NB4 (cell line): ENCODE results near the gene LTB4R.

Source experiments
- MAX ChIP-seq: IDR thresholded peaks from 2 replicates; pipeline ENCODE4 v1.6.1; 2011; ENCODE audit warnings: low read depth, low read length
- MYC ChIP-seq: IDR thresholded peaks from 2 replicates; pipeline ENCODE4 v1.6.1; 2011; ENCODE audit warnings: low read depth, low read length
- POLR2A ChIP-seq: IDR thresholded peaks from 2 replicates; pipeline ENCODE4 v1.6.1; 2011; ENCODE audit warnings: mild to moderate bottlenecking; ENCODE audit not compliant: insufficient read length; ENCODE audit errors: extremely low read depth
- TF ChIP-seq, protein P1 (sequence below): IDR thresholded peaks from one replicate; pipeline ENCODE4 v1.5.1; 2012; ENCODE audit warnings: low read depth, low read length

DNA sequence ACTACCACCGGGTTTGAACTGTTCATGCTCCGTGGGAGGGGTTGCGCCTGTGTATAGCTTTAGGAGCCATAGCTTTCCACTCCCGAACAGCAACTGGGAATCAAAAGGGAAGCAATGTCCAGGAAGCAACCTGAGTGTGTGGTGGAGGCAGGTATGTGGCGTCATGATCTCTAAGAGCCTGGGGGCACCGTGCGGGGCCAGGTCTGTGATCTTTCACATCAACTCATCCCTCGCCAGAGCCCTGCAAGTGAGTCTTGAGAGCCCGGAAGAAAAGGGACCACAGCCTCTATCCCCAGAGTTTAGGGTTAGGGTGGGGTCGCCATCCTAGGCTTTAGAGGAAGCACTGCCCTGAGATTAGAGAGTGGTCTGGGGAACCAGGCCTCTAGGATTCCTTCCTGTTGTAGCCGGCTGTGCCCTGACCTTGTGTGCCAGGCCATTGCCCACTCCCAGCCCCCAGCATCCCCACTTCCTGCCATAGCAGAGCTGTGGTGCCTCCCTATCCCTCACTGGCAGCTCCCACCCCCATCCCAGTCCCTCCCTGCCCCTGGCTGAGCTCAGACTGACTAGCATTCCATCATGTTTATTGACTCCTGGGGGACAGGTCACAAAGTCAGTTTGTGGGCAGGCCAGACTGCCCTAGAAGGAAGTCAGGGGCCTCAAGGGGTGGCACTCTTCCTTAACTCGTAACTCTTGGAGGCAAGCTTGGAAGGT, 24.3 kb downstream of the LTB4R start:
- TF ChIP-seq POLR2A (no peak), MAX (no peak), MYC (no peak)
- TF ChIP-seq, protein P1, sequence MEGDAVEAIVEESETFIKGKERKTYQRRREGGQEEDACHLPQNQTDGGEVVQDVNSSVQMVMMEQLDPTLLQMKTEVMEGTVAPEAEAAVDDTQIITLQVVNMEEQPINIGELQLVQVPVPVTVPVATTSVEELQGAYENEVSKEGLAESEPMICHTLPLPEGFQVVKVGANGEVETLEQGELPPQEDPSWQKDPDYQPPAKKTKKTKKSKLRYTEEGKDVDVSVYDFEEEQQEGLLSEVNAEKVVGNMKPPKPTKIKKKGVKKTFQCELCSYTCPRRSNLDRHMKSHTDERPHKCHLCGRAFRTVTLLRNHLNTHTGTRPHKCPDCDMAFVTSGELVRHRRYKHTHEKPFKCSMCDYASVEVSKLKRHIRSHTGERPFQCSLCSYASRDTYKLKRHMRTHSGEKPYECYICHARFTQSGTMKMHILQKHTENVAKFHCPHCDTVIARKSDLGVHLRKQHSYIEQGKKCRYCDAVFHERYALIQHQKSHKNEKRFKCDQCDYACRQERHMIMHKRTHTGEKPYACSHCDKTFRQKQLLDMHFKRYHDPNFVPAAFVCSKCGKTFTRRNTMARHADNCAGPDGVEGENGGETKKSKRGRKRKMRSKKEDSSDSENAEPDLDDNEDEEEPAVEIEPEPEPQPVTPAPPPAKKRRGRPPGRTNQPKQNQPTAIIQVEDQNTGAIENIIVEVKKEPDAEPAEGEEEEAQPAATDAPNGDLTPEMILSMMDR, result no peak
